ENCODE measurements around the gene STRIP1.

STRIP1 gene

DNA sequence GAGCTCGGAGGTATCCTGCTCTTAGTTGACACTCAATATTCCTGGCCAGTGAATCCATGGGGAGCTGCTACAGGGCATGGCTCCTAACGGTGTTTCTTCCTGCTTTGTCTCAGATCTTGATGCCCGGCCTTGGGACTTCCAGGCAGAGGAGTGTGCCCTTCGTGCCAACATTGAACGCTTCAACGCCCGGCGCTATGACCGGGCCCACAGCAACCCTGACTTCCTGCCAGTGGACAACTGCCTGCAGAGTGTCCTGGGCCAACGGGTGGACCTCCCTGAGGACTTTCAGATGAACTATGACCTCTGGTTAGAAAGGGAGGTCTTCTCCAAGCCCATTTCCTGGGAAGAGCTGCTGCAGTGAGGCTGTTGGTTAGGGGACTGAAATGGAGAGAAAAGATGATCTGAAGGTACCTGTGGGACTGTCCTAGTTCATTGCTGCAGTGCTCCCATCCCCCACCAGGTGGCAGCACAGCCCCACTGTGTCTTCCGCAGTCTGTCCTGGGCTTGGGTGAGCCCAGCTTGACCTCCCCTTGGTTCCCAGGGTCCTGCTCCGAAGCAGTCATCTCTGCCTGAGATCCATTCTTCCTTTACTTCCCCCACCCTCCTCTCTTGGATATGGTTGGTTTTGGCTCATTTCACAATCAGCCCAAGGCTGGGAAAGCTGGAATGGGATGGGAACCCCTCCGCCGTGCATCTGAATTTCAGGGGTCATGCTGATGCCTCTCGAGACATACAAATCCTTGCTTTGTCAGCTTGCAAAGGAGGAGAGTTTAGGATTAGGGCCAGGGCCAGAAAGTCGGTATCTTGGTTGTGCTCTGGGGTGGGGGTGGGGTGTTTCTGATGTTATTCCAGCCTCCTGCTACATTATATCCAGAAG is 19.4 kb downstream of the STRIP1 start:
- DNase-seq = peak; percentile 71

DNA sequence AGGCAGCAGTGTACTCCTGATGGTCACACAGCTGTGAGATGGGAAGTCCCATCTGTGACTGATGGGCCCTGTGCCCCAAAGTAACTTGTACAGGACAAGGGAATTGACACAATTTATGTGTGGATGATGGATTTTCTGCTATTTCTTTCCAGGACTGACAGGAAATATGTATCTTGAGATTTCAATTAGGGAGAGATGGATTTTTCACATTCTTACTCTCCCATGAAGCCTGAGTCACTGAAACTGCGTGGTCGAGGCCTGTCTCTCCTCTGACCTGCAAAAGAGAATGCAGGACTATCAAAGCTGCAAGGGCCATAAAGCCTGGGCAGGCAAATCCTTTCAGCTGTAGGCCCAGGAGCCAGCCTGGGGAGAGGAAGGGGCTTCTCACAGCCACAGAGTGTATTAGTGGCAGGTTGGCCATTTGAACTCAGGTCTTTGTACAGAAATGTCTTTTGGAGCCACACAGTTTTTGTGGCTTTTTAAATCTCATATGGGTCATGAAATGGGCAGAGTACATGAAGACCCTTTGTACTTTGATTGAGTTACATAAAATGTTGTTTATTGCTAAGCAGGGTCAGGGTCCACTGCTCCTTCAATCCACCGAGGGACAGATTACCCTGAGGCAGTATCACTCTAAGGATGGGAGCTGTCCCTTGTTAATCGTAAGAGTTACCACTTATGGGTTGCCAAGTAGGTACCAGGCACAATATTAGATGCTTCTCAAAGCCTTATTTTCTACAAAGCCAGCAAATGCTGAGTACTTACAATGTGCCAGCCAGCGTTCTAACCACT is 21.3 kb downstream of the STRIP1 start:
- no peak for DNase-seq

DNA sequence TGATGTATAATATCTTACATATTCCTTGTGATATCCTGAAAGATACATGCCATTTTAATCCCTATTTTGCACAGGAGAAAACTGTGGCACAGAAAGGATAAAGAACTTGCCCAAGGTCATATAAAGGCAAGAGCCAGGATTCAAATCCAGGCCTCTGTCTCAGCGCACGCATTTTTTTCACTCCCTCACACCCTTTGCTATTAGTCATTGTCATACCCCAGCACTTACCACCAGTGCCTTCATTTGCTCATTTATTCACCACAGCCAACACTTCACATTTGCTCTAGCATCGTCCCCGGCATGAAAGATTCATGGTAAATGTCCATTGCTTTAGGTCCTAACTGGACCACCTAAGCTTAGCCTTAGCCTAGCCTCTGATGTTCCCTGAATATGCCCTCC is 21.9 kb downstream of the STRIP1 start:
- no peak for DNase-seq

DNA sequence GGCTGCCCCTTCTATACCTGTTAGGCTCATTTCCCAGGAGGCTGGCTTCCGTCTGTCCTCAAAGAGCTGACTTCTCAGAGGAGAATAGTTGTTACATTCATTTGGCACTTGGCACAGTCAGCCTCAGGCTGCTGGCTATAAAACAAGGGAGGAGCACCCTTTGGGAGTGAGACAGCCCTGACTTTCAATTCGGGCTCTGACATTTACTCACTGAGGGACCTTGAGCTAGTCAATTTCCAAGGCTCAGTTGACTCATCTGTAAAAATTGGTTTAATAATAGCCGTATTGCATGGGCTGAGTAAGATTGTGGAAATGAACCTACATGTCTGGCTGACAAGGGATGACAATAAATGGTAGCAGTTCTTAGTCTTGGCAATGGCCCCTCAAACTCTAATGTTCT is 22.4 kb downstream of the STRIP1 start:
- DNase-seq = no peak

DNA sequence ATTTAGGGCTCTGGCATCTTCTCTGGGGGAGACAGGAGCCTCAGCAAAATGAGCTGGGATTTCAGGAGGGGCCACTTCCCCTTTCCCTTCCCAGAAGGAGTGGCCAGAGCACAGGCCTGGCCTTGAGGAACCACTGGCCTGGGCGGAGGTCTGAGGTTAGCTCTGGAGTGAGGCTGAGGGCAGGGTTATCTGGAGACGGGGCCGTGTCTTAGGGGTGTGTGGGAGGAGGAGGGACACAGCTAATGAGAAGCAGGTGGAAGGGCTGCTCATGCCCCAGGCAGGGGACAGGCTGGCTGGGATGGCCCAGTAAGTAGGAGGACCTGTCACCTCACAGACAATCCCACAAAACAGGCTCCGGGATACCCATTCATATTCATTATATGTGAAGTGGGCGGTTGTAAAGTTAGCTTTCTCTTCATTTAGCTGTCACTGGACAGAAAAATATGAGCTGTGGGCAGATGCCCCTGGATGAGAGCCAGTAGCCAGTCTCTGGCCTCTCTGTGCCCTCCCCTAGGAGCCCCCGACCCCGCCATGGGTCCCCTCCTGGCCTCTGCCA is 23.6 kb downstream of the STRIP1 start:
- DNase-seq = no peak

DNA sequence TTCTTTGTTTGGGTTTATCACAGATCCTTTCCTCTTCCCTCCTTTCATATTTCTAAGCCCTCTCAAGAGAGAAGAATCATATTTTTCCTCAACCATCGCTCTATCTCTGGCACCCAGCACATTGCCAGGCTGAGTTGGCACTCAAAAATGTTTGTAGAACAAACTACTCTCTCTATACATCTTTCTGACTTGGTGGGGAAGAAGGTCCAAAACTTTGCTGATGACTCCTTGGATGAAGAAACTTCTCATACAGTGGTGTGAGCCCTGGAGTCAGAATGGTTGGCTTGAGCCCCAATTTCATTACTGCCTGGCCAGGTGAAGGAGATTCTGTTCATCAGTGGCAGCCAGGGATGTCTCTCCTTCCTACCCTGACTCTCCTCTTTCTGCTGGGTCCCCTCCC is 24.2 kb downstream of the STRIP1 start:
- no peak for DNase-seq

DNA sequence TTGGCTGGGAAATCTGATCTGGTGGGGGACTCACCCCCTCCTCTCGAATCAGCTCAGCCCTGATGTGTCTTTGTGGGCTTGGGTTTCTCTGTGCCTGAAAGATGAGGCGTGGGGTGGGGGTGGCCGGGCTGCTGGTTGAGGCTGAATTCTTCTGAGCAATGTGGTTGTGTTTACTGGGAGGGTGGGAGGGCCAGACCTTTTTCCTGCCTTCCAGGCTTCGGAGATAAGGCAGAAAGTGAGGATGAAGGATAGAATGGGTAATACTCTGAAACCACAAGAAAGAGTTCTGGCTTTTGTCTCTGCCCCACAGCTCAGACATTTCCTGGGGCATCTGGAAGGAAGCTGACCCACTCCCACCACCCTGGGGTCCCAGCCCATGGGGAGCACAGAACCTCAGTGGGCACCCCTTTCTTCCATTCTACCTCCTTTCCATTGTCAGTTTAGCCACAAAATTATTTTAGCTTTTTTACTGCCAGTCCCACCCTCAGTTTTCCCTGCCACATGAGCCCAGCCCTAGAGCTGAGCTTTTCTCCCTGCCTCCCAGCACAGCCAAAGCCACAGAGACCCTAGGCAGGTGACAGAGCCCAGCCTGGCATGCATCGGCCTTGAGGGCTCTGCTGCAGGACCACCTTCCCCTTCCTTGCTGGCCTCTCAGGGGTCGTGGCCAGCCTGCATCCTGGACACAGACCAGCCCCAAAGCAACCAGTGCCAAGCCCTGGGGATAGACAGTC is 24.9 kb downstream of the STRIP1 start:
- DNase-seq = no peak

DNA sequence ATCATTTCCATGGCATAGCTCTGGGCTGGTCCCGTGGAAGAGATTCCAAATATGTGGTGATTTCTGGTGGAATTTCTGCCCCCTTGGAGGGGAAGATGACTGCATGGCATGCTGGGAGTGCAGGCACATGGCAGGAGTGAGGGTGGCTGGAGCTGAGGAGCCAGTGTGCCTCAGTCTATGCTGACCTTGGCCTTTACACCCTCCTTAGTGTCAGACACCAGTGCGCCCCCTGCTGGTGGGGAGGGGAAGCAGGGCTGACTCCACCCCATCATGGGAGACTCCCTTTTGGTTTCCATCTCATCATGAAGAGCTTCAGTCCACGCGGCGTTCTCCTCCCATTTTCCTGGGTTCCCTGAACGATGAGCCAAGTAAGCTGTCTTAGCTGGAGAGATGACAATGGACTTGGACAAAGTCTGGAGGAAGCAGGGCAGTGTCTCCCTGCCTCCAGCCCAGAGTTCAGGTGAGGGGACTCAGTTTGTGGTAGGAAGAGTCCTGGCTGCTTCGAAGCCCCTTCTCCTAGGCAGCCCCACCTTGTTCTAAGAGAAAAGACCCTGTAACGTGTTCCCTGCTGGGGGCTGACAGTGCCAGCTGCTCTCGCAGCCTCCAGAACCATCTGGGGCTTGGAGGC is 25.7 kb downstream of the STRIP1 start:
- peak; percentile 76 for DNase-seq

DNA sequence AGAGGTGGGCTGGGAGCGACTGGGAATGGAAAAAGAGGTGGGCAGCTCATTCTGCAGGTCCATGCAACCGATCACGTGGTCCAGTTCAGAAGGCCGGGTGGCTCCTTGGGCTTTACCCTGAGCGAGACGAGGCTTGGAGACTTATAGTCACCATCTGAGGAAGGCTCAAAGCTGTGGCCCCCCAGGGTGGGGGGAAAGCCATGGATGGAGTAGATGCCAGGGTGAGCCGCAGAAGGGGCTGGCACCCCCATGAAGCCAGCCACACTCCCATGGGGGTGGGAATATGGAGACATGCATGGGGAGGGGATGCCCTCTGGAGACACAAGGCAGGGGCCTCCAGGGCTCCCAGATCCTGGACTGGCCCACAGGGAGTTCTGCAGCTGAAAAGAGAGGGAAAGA is 26.2 kb downstream of the STRIP1 start:
- DNase-seq = no peak

DNA sequence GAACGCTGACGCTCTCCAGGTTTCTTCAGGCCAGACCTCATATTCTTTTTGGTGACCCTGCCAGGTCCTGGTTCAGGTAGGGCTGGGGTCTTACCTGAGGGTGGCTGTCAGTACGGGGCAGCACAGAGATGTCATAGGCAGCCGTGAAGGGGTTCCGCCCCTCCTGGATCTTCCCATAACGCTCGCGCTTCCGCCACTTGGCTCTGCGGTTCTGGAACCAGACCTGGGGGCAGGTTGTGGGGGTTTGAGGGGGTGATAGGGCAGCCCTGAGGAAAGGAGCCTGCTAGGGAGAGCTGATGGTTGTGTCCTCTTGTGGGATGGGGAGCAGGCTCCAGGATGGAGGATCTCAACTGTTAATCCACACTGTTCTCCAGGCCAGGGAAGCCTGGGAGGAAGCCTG is 26.9 kb downstream of the STRIP1 start:
- DNase-seq = no peak

DNA sequence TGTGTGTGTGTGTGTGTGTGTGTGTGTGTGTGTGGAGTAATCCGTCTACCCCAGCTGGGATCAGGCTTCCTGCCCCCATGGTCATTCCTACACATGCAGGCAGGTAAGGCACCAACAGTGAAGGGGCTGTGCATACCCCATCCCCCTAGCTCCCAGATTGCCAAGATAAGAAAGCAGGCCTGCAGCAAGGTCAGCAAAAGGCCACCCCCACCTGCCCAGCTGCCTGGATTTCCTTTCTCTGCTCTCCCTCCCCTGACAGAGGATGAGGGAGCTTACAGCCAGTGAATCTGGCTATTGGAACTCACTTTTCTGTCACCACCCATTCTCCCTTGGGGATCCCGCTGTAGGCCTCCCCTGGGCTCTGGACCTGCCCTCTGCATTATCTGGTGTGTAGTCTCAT is 28.2 kb downstream of the STRIP1 start:
- no peak for DNase-seq

DNA sequence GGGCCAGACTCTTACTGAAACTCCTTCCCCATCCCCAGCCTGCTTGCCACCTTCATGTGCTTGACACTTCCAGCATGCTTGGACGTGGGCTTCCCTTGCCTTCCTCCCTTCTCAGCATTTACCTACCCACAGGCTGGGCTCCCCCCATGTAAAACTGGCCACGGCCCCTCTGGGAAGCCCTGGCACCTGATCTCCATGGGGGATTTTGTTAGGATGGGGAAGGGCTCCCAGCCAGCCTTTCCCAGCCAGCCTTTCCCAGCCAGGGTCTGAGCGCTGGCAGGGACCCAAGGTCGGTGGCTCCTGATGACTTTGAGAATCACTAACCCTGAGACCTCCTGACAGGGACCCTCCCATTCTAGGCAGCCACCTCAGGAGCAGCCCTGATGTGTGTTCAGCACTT is 29.4 kb downstream of the STRIP1 start:
- DNase-seq = no peak

DNA sequence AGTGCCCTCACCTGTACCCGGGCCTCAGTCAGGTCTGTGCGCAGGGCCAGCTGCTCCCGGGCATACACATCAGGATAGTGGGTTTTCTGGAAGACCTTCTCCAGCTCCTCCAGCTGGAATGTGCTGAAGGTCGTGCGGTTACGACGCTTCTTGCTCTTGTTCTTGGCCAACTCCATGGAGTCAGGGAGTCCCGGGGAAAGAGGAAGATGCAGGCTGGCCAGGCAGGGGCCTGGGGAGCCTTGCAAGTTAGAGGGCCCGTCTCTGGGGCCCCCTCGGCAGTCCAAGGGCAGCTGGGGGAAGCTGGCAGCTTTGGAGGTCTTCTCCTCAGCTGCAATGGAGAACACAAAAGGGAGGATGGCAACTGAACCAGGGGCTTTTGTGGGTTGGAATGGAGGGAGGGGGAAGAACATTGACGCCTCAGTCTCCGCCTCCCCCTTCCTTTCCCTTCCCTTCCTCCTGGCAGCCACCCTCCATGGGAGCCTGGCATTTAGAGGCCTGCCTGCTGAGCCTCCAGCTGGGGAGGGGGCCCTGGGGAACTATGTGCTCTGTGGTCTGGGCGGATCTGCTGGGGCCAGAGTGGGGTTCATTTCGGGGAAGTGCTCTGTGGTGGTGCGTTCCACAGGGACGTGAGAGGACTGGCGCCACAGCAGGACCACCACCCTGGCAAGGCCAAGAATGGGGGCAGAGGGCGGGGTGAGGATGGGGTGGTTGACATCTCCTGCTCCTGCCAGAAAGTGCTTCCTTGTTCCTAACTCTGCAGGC is 30.3 kb downstream of the STRIP1 start:
- DNase-seq = no peak

DNA sequence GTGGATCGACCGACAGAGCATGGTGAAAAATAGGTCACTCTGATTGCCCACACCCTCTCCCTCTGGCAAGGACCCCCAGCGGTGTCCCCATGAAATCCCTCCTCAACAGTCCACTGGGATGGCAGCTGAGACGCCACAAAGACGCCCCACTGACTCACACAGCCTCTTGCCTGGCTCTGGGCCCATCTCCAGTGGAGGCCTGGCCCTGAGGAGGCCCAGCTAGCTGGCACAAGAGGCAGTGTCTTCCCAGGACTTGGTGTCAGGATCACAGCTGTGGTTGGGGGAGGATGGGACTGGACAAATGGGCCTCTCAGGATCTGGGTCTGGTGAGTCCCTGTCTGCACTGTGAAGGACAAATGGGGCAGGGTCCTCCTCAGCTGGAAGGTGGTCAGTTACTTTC is 31.4 kb downstream of the STRIP1 start:
- DNase-seq = no peak

DNA sequence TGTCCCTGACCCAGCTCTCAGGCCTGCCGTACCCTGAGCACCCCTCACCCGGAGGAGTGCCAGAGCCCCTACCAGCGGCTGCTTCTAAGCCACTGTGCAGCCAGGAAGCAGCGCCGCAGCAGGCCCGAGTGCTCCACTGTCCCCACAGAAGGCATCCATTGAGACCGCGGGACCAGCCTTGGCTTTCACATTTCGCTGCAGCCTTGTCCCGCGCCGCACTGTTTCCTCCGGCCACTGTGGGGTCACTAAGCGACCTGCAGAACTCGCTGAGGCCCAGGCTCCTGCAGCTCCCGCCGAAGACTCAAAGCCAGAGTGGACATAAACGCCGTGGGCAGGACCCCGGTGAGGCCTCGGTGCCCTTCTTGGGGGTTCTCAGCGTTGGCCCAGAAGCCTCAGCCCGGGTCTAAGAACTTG is 33.1 kb downstream of the STRIP1 start:
- DNase-seq = no peak

DNA sequence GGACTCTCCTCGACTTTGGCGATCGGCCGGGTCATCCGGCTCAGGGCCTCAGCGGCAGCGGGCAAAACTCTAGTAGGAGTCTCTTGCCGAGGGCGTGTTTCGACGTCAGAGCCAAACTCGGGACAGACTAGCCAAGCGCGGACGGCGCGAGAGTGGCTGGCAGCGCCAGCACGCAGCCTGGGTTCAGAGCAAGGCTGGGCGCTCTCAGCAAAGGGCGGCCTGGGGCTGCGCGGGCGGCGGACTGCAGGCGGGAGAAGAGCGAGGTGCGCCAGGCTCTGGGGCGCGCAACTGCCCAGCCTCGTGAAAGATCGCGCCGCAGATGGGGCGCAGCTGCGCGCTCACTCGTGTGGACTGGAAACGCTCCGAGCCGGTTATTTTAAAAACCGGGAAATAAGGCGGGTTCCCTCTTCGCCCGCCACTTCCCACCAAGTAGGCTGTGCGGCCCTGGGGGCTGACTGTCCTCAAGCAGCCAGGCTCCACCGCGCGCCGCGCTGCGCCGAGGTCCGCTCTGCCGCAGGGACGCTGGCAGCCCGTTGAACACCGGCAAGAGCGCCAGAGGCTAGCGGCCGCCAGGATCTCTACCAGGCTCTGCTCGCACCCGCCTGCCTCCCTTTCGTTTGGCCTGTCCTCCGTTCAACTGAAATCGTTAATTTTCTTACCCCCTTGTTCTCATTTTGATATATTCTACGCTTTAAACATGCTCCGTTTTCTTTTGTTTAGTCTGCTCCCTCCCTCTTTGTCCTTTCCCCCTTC is 33.6 kb downstream of the STRIP1 start:
- DNase-seq = no peak

DNA sequence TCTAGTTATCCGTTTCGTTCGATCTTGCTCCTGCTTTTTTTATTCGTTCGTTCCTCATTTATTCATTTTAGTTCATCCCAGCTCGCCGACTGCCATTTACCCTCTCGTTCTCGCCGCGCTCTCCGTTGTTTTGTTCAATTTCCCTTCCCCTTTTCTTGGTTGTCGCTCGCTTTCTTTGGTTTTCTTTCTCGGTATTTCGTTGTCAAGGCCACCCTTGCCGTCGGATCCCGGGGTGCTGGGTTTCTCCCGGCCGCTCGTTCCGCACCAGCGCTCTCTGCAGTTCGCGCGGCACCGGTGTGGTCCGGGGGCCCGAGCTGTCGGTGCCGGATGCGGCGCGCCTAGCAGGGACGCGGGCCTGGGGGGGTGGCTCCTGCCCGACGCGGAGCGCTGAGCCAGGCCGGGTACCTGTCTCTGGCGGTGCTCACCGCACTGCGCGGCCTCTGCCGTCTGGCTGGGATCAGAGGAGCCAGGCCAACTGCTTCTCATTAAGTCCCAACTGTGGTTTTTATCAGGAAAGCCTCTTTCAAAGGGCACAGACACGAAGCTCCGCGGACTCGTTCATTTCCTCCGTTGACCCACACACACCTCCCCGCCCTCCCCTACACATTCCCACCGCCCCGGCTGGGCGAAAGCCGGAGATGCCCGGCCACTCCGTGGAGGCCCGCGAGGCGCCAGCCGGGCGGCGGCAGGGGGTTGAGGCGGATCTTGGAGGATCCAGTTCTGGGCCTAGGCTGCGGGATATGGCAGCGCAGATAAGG is 34.4 kb downstream of the STRIP1 start:
- peak; percentile 41 for DNase-seq

DNA sequence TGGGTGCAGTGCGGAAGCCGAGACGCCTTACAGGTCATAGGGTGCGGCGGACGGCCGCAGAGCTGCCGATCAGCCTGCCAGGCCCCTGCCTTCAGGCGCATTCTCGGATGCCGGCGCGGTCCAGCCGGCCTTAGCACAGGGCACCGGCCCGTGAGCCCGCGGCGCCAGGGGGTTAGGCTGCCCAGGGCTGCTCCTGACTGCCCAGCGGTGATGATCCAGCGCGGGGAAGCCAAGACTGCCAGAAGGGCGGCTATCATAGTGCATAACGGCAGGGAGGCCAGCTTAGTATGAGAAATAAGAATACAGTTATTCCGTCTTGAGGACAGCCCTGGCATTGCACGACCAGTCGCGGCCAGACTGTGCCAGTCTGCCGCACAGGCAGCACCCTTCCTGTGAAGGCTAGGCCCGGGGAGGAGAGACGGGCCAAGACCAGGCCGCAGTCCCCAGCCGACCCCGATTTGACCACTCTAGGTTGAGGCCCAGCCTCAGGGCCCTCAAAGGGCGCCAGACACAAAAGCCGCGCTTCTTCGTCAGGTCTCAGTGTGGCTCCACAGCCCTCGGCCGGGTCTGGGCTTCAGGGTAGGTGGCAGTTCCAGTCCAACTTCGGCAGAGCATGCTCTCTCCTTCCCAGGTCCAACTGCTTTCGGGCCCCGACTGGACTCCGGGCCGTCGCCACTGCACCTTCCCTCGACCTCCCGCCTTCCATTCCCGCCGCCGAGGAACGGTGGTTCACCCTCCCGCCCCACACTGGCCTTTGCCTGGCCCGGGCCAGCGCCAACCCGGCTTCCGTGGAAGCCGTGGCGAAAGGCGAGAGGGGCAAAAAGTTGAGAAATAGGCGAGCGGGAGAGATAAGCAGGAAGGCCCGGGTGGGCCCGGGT is 35.2 kb downstream of the STRIP1 start:
- DNase-seq = no peak

DNA sequence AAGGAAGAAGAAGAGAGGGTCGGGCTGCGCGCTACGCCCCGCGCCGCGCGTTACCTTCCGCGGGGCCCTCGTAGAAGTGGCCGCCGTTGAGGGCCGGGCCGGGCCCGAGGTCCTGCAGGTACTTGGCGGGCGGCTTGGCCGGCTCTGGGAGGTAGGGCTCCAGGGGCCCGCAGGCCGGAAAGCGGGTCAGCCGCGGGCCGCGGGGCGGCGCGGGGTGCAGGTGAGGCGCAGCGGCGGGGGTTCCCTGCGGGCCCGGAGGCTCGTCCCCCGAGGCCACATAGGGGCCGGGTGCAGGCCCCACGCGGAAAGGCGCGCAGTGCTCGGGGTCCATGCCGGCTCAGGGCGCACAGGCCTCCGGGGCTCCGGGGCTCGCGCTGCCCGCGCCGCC is 35.9 kb downstream of the STRIP1 start:
- no peak for DNase-seq

Measured in activated naive CD4-positive, alpha-beta T cell treated with anti-CD3 and anti-CD28 coated beads, Interleukin-2, amount 50 U/mL, for 16 hours (primary cell).